ENCODE results near the gene IRF7.

Gene IRF7

DNA sequence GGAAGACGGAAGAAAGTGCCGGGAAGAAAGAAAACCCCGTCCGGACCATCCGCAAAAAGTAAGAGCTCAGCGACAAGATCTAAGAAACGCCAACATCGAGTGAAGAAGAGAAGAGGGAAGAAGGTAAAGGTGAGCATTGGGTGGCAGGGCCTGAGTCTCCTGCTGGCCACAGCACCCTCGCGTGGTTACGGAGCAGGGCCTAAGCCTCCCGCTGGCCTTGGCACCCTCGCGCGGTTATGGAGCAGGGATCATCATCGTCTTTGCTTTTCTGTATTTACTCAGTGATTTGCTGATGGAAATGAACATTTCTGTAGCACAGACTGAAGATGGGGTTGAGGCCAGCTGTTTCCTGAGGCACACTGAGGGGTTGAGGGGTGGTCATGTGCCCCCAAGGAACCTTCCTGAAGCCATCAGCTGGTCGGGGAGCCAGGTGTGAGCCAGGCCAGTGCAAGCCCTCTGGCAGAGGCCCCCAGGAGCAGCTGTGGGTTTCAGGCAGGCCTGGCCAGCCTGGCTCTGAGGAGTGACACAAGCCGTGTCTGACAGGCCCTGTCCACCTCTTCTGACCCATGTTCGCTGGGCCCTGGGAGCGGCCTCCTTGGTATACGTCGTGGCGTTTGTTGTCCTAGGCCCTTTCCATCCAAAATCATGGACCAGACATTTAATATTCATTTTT lies 14.0 kb downstream of the IRF7 start:
- WGBS, result 97% methylated on average over 23 of the region's 23 CpGs
- Histone ChIP-seq H3K36me3 (ENCODE audit: insufficient read depth, low read length) (peaks cover 90% of the 10 kb centered on the region), H3K27ac (ENCODE audit: low read depth, low read length) (no peak overlapping the region), H3K4me3 (ENCODE audit: low read length) (no peak overlapping the region), H3K9me3 (ENCODE audit: insufficient read depth, low read depth, low read length) (no peaks in the 10 kb centered on the region), H3K4me1 (ENCODE audit: insufficient read depth, low read length) (no peaks in the 10 kb centered on the region), H3K9ac (ENCODE audit: low read depth, low read length) (no peak overlapping the region), H3K27me3 (ENCODE audit: insufficient read depth, low read length) (no peaks in the 10 kb centered on the region)

DNA sequence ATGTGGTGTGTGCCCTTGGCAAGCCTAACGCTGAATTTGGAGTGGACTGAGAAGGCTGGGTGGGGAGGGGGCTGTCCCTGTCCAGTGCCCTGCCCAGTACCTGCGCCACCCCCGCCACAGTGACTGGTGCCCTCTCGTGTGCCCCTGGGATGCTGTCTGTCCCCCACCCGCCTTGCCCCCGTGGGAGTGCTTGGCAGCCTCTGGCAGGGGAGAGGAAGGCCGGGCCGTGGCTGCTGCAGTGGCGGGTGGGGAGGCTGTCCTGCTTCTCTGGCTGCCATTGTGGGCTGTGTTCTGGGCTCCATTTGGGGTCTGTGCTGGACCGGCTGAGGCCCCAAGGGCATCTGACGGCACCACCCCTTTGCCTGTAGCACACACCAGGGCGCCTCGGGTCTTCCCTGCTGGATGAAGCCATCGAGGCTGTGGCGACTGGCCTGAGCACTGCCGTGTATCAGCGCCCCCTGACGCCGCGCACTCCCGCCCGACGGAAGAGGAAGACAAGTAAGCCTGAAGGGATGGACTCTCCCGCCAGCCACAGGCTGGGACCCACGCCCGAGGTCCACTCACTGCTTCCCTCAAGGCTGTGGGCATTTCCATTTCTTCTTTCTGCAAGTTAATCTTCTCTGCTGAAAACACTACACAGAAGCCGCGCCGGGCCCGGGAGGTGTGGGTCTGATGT lies 17.6 kb downstream of the IRF7 start:
- H3K27me3 ChIP-seq (ENCODE audit: insufficient read depth, low read length), result no peaks in the 10 kb centered on the region
- no peaks in the 10 kb centered on the region for H3K4me1 ChIP-seq (ENCODE audit: insufficient read depth, low read length)
- H3K36me3 ChIP-seq (ENCODE audit: insufficient read depth, low read length), result peaks cover 91% of the 10 kb centered on the region
- no peak overlapping the region for H3K4me3 ChIP-seq (ENCODE audit: low read length)
- H3K9ac ChIP-seq (ENCODE audit: low read depth, low read length), result no peak overlapping the region
- no peaks in the 10 kb centered on the region for H3K9me3 ChIP-seq (ENCODE audit: insufficient read depth, low read depth, low read length)
- WGBS, result 96% methylated on average over 30 of the region's 30 CpGs
- no peak overlapping the region for H3K27ac ChIP-seq (ENCODE audit: low read depth, low read length)

DNA sequence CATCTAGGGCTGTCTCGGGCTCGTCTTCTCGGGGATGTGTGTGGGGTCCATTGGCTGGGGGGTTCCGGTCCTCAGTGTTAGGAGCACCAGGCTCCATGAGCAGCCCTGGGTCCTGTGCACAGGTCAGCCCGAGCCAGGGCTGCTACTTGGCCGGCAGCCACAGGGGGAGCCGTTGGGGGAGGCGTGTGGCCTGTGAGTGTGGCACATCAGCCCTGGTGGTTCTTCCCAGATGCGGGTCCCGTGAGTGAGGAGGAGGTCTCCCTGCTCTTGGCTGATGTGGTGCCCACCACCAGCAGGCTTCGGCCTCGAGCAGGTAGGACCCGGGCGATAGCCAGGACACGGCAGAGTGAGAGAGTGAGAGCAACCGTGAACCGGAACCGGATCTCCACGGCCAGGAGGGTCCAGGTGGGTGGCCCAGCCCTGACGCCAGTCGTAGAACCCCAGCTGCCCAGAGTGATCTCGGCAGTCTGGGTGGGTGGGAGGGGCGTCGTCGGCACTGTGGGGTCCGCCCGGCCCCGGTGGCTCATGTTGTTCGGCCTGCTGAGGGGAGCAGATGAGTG lies 18.5 kb downstream of the IRF7 start:
- no peak overlapping the region for H3K9ac ChIP-seq (ENCODE audit: low read depth, low read length)
- no peaks in the 10 kb centered on the region for H3K4me1 ChIP-seq (ENCODE audit: insufficient read depth, low read length)
- no peak overlapping the region for H3K4me3 ChIP-seq (ENCODE audit: low read length)
- 96% methylated on average over 29 of the region's 29 CpGs for WGBS
- H3K27me3 ChIP-seq (ENCODE audit: insufficient read depth, low read length), result no peaks in the 10 kb centered on the region
- no peak overlapping the region for H3K27ac ChIP-seq (ENCODE audit: low read depth, low read length)
- H3K9me3 ChIP-seq (ENCODE audit: insufficient read depth, low read depth, low read length), result no peaks in the 10 kb centered on the region
- peaks cover 92% of the 10 kb centered on the region for H3K36me3 ChIP-seq (ENCODE audit: insufficient read depth, low read length)

DNA sequence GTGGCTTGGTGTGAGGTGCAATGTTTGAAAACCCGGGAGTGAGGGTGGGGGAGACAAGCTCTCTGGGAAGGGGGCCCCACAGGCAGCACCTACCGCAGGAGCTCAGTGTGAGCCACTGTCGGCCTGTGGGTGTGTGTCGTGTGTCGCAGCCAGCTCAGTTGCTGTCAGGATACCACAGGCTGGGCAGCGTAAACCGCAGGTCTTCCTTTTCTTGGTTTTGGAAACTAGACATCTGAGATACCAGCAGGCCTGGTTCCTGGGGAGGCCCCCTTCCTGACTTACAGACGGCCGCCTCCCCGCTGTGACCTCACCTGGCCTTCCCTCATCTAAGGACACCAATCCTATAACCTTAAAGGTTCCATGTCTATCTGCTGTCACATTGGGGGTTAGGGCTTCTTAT lies 19.4 kb downstream of the IRF7 start:
- WGBS, result 95% methylated on average over 10 of the region's 10 CpGs
- Histone ChIP-seq H3K9ac (ENCODE audit: low read depth, low read length) (no peak overlapping the region), H3K27ac (ENCODE audit: low read depth, low read length) (no peak overlapping the region), H3K4me1 (ENCODE audit: insufficient read depth, low read length) (no peaks in the 10 kb centered on the region), H3K36me3 (ENCODE audit: insufficient read depth, low read length) (peaks cover 89% of the 10 kb centered on the region), H3K9me3 (ENCODE audit: insufficient read depth, low read depth, low read length) (no peaks in the 10 kb centered on the region), H3K27me3 (ENCODE audit: insufficient read depth, low read length) (no peaks in the 10 kb centered on the region), H3K4me3 (ENCODE audit: low read length) (no peak overlapping the region)

DNA sequence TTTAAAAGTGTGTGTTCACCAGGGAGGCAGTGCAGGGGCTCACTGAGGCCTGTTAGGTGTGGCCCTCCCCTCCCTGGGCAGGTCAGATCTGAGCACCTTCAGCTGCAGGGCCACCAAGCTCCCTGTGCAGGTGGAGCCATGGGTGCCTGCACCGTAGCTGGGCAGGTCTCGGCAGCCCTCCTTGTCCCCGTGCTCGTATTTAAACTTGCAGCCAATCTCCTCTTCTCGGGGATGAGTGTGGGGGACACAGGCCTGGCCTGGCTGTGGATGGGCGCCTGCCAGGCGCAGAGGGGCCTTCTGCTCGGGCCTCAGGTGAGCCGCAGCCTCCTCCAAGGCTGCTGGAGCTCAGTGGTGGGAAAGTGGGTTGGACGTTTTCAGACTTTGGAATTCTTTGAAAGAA lies 20.4 kb downstream of the IRF7 start:
- no peak overlapping the region for H3K9ac ChIP-seq (ENCODE audit: low read depth, low read length)
- 95% methylated on average over 10 of the region's 10 CpGs for WGBS
- peaks cover 92% of the 10 kb centered on the region for H3K36me3 ChIP-seq (ENCODE audit: insufficient read depth, low read length)
- H3K27ac ChIP-seq (ENCODE audit: low read depth, low read length), result no peak overlapping the region
- H3K27me3 ChIP-seq (ENCODE audit: insufficient read depth, low read length), result no peaks in the 10 kb centered on the region
- no peaks in the 10 kb centered on the region for H3K9me3 ChIP-seq (ENCODE audit: insufficient read depth, low read depth, low read length)
- no peaks in the 10 kb centered on the region for H3K4me1 ChIP-seq (ENCODE audit: insufficient read depth, low read length)
- no peak overlapping the region for H3K4me3 ChIP-seq (ENCODE audit: low read length)

DNA sequence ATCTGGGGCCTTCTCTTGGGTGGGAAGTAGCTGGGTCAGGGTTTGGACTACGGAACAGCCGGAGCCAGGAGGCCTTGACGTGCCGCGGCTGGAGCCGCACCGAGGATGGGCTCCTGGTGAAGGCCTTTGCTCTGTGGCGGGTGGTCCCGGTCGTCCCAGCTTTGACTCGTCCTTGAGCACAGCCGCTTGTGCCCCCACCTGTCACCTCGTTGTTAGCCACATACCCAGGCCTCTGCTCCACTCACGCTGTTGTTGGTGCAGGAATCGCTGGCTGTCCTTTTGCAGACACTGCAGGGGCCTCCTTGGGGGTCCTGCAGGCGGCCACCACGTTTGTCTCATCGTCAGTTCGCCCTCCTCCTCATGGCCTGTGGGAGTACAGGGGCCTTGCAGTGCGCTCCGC lies 22.4 kb downstream of the IRF7 start:
- no peaks in the 10 kb centered on the region for H3K27me3 ChIP-seq (ENCODE audit: insufficient read depth, low read length)
- H3K4me1 ChIP-seq (ENCODE audit: insufficient read depth, low read length), result no peaks in the 10 kb centered on the region
- H3K4me3 ChIP-seq (ENCODE audit: low read length), result no peak overlapping the region
- H3K9ac ChIP-seq (ENCODE audit: low read depth, low read length), result no peak overlapping the region
- peaks cover 94% of the 10 kb centered on the region for H3K36me3 ChIP-seq (ENCODE audit: insufficient read depth, low read length)
- no peaks in the 10 kb centered on the region for H3K9me3 ChIP-seq (ENCODE audit: insufficient read depth, low read depth, low read length)
- H3K27ac ChIP-seq (ENCODE audit: low read depth, low read length), result no peak overlapping the region
- WGBS, result 94% methylated on average over 21 of the region's 21 CpGs

DNA sequence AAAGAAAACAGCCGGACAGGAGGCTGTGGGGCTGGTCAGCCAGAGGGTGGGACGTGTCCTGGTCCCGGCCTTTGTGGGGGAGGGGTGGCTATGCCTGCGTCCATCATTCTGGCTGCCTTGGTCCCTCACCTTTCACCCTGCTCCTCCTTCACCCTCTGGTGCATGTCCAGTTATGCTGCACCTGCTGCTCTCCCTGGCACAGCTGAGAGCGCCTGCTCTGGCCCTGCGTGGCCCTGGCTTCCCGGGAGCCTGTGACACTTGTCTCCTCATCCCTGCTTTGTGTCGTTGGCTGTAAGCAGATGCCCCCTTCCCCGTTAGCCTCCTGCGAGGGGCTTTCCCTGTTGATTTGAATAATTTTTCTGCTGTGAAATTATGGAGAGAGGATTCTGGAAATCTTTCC lies 22.8 kb downstream of the IRF7 start:
- H3K27ac ChIP-seq (ENCODE audit: low read depth, low read length), result no peak overlapping the region
- no peaks in the 10 kb centered on the region for H3K27me3 ChIP-seq (ENCODE audit: insufficient read depth, low read length)
- no peaks in the 10 kb centered on the region for H3K4me1 ChIP-seq (ENCODE audit: insufficient read depth, low read length)
- no peaks in the 10 kb centered on the region for H3K9me3 ChIP-seq (ENCODE audit: insufficient read depth, low read depth, low read length)
- no peak overlapping the region for H3K9ac ChIP-seq (ENCODE audit: low read depth, low read length)
- WGBS, result 96% methylated on average over 10 of the region's 10 CpGs
- H3K36me3 ChIP-seq (ENCODE audit: insufficient read depth, low read length), result peaks cover 93% of the 10 kb centered on the region
- no peak overlapping the region for H3K4me3 ChIP-seq (ENCODE audit: low read length)

DNA sequence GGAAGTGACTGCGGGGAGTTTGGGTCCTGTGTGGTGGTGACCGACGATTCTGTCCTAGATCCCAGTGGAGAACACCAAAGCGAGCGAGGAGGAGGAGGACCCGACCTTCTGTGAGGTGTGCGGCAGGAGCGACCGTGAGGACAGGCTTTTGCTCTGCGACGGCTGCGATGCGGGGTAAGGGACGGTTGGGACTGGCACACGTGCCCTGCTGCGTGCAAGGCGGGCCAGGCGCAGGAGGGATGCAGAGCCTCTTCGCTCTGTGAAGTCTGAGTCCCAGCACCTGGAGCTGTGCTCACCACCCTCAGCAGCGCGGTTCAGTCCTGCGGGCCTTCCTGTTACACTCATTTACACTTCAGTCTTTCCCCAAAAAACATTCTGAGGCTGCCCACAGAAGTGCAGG lies 23.2 kb downstream of the IRF7 start:
- no peaks in the 10 kb centered on the region for H3K4me1 ChIP-seq (ENCODE audit: insufficient read depth, low read length)
- WGBS, result 96% methylated on average over 22 of the region's 22 CpGs
- H3K9me3 ChIP-seq (ENCODE audit: insufficient read depth, low read depth, low read length), result no peaks in the 10 kb centered on the region
- no peak overlapping the region for H3K9ac ChIP-seq (ENCODE audit: low read depth, low read length)
- H3K27ac ChIP-seq (ENCODE audit: low read depth, low read length), result no peak overlapping the region
- peaks cover 93% of the 10 kb centered on the region for H3K36me3 ChIP-seq (ENCODE audit: insufficient read depth, low read length)
- H3K4me3 ChIP-seq (ENCODE audit: low read length), result no peak overlapping the region
- no peaks in the 10 kb centered on the region for H3K27me3 ChIP-seq (ENCODE audit: insufficient read depth, low read length)

DNA sequence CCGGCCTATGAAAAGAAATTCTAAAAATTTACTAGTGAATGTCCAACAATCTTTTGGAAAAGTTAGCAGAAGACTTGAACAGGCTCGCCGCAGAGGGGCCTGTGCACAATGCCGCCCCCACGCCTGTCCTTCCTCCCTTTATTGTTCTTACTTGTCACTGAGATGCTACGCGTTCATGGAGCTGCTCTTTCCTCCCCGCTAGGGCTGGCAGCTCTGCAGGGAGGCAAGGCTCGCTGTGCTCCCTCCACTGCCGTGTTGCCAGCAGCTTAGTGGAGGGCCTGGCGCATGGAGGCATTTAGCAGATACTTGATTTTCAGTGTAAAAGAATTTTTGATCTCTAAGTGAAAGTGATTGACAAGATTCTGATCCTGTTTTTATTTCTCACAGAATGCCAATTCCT lies 24.8 kb downstream of the IRF7 start:
- Histone ChIP-seq H3K9ac (ENCODE audit: low read depth, low read length) (no peak overlapping the region), H3K27me3 (ENCODE audit: insufficient read depth, low read length) (no peaks in the 10 kb centered on the region), H3K4me3 (ENCODE audit: low read length) (no peak overlapping the region), H3K27ac (ENCODE audit: low read depth, low read length) (no peak overlapping the region), H3K4me1 (ENCODE audit: insufficient read depth, low read length) (no peaks in the 10 kb centered on the region), H3K36me3 (ENCODE audit: insufficient read depth, low read length) (peaks cover 94% of the 10 kb centered on the region), H3K9me3 (ENCODE audit: insufficient read depth, low read depth, low read length) (no peaks in the 10 kb centered on the region)
- 91% methylated on average over 11 of the region's 11 CpGs for WGBS

DNA sequence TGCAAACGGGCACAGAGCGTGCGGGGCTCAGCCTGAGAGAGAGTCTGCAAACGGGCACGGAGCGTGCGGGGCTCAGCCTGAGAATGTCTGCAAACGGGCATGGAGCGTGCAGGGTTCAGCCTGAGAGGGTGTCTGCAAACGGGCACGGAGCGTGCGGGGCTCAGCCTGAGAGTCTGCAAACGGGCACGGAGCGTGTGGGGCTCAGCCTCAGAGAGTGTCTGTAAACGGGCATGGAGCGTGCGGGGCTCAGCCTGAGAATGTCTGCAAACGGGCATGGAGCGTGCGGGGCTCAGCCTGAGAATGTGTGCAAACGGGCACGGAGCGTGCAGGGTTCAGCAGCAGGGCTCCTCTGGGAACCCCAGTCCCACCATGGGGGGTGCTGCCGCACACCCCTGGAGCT lies 26.0 kb downstream of the IRF7 start:
- Histone ChIP-seq H3K27ac (ENCODE audit: low read depth, low read length) (no peak overlapping the region), H3K9ac (ENCODE audit: low read depth, low read length) (no peak overlapping the region), H3K9me3 (ENCODE audit: insufficient read depth, low read depth, low read length) (no peaks in the 10 kb centered on the region), H3K4me3 (ENCODE audit: low read length) (no peak overlapping the region), H3K36me3 (ENCODE audit: insufficient read depth, low read length) (peaks cover 83% of the 10 kb centered on the region), H3K27me3 (ENCODE audit: insufficient read depth, low read length) (no peaks in the 10 kb centered on the region), H3K4me1 (ENCODE audit: insufficient read depth, low read length) (no peaks in the 10 kb centered on the region)
- 95% methylated on average over 26 of the region's 26 CpGs for WGBS

DNA sequence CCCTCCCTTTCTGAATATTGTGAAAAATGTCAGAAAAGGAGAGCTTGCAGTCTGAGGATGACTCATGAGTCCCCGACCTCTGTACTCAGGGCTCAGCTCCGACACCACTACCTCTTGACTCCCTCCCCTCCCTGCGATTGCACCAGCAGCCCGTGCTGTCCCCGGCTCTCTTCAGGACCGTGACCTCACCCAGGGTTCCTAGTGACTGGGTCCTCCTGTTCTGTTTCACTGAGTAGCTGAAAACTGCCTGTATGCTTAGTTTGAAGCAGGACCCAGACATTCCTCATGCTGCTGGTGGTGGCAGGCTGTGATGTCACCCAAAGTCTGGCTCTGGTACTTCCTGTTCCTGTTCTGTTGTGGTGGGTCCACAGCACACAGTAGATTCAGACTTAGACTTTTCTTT lies 27.8 kb downstream of the IRF7 start:
- Histone ChIP-seq H3K9me3 (ENCODE audit: insufficient read depth, low read depth, low read length) (no peaks in the 10 kb centered on the region), H3K9ac (ENCODE audit: low read depth, low read length) (no peak overlapping the region), H3K27ac (ENCODE audit: low read depth, low read length) (no peak overlapping the region), H3K4me3 (ENCODE audit: low read length) (no peak overlapping the region), H3K27me3 (ENCODE audit: insufficient read depth, low read length) (no peaks in the 10 kb centered on the region), H3K36me3 (ENCODE audit: insufficient read depth, low read length) (peaks cover 75% of the 10 kb centered on the region), H3K4me1 (ENCODE audit: insufficient read depth, low read length) (no peaks in the 10 kb centered on the region)
- WGBS, result 95% methylated on average over 6 of the region's 6 CpGs

Data from HUES64 (cell line).